ENCODE measurements around the gene HRH1.

- no peak for TF ChIP-seq CTCF (IDR thresholded peaks at IDR 0.05)
- no peak for TF ChIP-seq POLR2A (IDR thresholded peaks at IDR 0.05)
Measured at GRCh38 chr3:11206953-11207352, 52.7 kb downstream of the HRH1 start.
